HG02885 (cell line): ENCODE measurements around the gene TMBIM6.

Experiments used
- ATAC-seq: cut with Tn5 transposase; IDR thresholded peaks from one replicate; pipeline ENCODE4 v1.9.1; 2021; ENCODE audit warnings: mild to moderate bottlenecking; ENCODE audit not compliant: unreplicated experiment, poor library complexity

TMBIM6 gene

GRCh38 chr12:49809906-49810389, 68.6 kb downstream of the TMBIM6 start:
- no peak for ATAC-seq

- ATAC-seq = no peak
Observed at GRCh38 chr12:49811136-49811535, 69.8 kb downstream of the TMBIM6 start.

- ATAC-seq = no peak
Observed at GRCh38 chr12:49811961-49812401, 70.6 kb downstream of the TMBIM6 start.

- ATAC-seq = no peak
Observed at GRCh38 chr12:49813131-49813530, 71.8 kb downstream of the TMBIM6 start.
